Measurements from ENCODE around the gene ZCCHC14.

DNA sequence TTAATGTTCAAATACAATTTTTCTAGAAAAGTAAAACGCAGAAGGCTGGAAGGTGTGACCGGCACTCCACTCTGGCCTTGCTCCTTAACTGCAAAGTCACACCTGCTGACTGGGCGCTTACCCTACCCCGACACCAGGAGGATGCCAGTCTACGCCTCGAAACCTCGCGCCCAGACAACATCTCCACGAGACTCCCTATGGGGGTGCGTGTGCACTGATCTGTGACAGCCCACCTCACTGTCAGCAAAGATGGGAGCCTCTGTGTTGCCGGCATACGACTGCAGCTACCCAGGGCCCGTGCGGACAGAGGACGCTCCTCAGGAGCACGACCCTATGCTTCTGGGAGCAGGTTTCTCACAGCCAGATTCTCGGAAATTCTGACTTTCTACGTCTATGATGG lies 74.6 kb downstream of the ZCCHC14 start:
- TF ChIP-seq, protein P1, sequence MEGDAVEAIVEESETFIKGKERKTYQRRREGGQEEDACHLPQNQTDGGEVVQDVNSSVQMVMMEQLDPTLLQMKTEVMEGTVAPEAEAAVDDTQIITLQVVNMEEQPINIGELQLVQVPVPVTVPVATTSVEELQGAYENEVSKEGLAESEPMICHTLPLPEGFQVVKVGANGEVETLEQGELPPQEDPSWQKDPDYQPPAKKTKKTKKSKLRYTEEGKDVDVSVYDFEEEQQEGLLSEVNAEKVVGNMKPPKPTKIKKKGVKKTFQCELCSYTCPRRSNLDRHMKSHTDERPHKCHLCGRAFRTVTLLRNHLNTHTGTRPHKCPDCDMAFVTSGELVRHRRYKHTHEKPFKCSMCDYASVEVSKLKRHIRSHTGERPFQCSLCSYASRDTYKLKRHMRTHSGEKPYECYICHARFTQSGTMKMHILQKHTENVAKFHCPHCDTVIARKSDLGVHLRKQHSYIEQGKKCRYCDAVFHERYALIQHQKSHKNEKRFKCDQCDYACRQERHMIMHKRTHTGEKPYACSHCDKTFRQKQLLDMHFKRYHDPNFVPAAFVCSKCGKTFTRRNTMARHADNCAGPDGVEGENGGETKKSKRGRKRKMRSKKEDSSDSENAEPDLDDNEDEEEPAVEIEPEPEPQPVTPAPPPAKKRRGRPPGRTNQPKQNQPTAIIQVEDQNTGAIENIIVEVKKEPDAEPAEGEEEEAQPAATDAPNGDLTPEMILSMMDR (IDR thresholded peaks at IDR 0.05) = no peak
- no peak for TF ChIP-seq POLR2A (IDR thresholded peaks at IDR 0.05)
